B cell (primary cell): ENCODE measurements around the gene ADARB2. TPM values are rescaled to one million over a fixed set of nuclear protein-coding genes. Genes with fewer than 3 reads are reported as not detected.

ENCODE experiments used
- ATAC-seq: fragments of 200-7000 bp; cut with Tn5 transposase; one replicate; pipeline ENCODE4 v1.10.0; 2021; ENCODE audit warnings: low read depth, mild to moderate bottlenecking, moderate number of reproducible peaks, moderate library complexity
- CTCF ChIA-PET: fragments of 350-600 bp; sonication (Branson Sonifier 250); formaldehyde crosslinking; loops from one replicate; lab custom pipeline; 2021; ENCODE audit warnings: antibody characterized with exemption, inconsistent platforms; lab: Charles Lee
- POLR2A ChIA-PET: fragments of 350-600 bp; sonication (Branson Sonifier 250); formaldehyde crosslinking; loops from one replicate; lab custom pipeline; 2021; ENCODE audit warnings: antibody characterized with exemption; lab: Charles Lee
- DNase-seq: peaks from one replicate; pipeline ENCODE4 v3.0.0; 2013
- H2AFZ ChIP-seq: 2 replicates; pipeline ENCODE4 v1.6.1; 2012; ENCODE audit warnings: mild to moderate bottlenecking, low read depth, low read length; ENCODE audit not compliant: insufficient read depth, poor library complexity, severe bottlenecking
- H3K27ac ChIP-seq, 2 donors: 1 replicate in 1 of 2; 2 replicates in 1 of 2; pipeline ENCODE4 v1.5.1; 2012 to 2013; ENCODE audit warnings: low read length in 2 of 2, mild to moderate bottlenecking in 2 of 2, moderate library complexity in 1 of 2
- H3K27me3 ChIP-seq, 4 experiments: fragments of 200-600 bp in 1 of 4; sonication (generic) in 1 of 4; replicated peaks in 1 of 4; 1 replicate in 2 of 4; 2 replicates in 2 of 4; pipeline versions ENCODE4 v1.6.1 to v1.7.0; 2013 to 2016; ENCODE audit warnings: low read length in 3 of 4, mild to moderate bottlenecking in 2 of 4, mixed read lengths in 1 of 4, moderate library complexity in 1 of 4; ENCODE audit not compliant: insufficient read depth in 4 of 4, control insufficient read depth in 3 of 4; ENCODE audit errors: control extremely low read depth in 1 of 4
- H3K36me3 ChIP-seq, 2 experiments: replicated peaks in 1 of 2; 1 replicate in 1 of 2; 2 replicates in 1 of 2; pipeline versions ENCODE4 v1.6.1 to v1.7.1; 2013; ENCODE audit warnings: low read length in 1 of 2; ENCODE audit not compliant: insufficient read depth in 2 of 2, control insufficient read depth in 1 of 2; ENCODE audit errors: control extremely low read depth in 1 of 2, extremely low read depth in 1 of 2
- H3K4me1 ChIP-seq, 2 donors: fragments of 200-600 bp in 1 of 2; sonication (generic) in 1 of 2; 1 replicate in 1 of 2; 2 replicates in 1 of 2; pipeline versions ENCODE4 v1.5.1 to v1.6.1; 2013 to 2017; ENCODE audit warnings: low read length in 2 of 2; ENCODE audit not compliant: control insufficient read depth in 2 of 2, insufficient read depth in 2 of 2
- H3K4me2 ChIP-seq: replicated peaks from 2 replicates; pipeline ENCODE3; 2012; ENCODE audit warnings: mild to moderate bottlenecking, low read depth, low read length; ENCODE audit not compliant: poor library complexity, severe bottlenecking
- H3K4me3 ChIP-seq, 5 experiments: fragments of 200-600 bp in 1 of 5; sonication (generic) in 1 of 5; 1 replicate in 3 of 5; 2 replicates in 2 of 5; pipeline versions ENCODE4 v1.5.1 to v1.7.0; 2011 to 2016; ENCODE audit warnings: low read length in 4 of 5, mild to moderate bottlenecking in 4 of 5, low read depth in 2 of 5, control low read depth in 1 of 5, moderate library complexity in 1 of 5; ENCODE audit not compliant: insufficient read depth in 1 of 5; ENCODE audit errors: control extremely low read depth in 1 of 5, extremely low read depth in 1 of 5
- H3K79me2 ChIP-seq: fragments of 200-600 bp; sonication (generic); one replicate; pipeline ENCODE4 v1.6.0; 2016; ENCODE audit warnings: low read length; ENCODE audit not compliant: control insufficient read depth, insufficient read depth
- H3K9ac ChIP-seq: fragments of 200-600 bp; sonication (generic); 2 replicates; pipeline ENCODE4 v1.6.1; 2017; ENCODE audit warnings: mild to moderate bottlenecking, low read length, moderate library complexity
- H3K9me3 ChIP-seq, 3 donors: one replicate each; pipeline versions ENCODE4 v1.6.1 to v1.7.1; 2013; ENCODE audit warnings: low read length in 2 of 3; ENCODE audit not compliant: control insufficient read depth in 2 of 3, insufficient read depth in 1 of 3; ENCODE audit errors: control extremely low read depth in 1 of 3
- H4K20me1 ChIP-seq: 2 replicates; pipeline ENCODE4 v1.6.0; 2012; ENCODE audit warnings: mild to moderate bottlenecking, low read length; ENCODE audit not compliant: insufficient read depth, control insufficient read depth, poor library complexity, severe bottlenecking
- H3K27ac Mint-ChIP-seq: one replicate; pipeline ENCODE4 v1.8.0; 2021; ENCODE audit warnings: mixed read lengths
- H3K27me3 Mint-ChIP-seq: one replicate; pipeline ENCODE4 v1.8.0; 2021; ENCODE audit warnings: mixed read lengths
- H3K4me1 Mint-ChIP-seq: one replicate; pipeline ENCODE4 v1.8.0; 2021; ENCODE audit warnings: mixed read lengths
- H3K4me3 Mint-ChIP-seq: one replicate; pipeline ENCODE4 v1.8.0; 2021; ENCODE audit warnings: mixed read lengths
- H3K9me3 Mint-ChIP-seq: one replicate; pipeline ENCODE4 v1.8.0; 2022; ENCODE audit warnings: mixed read lengths; ENCODE audit not compliant: insufficient read depth
- CTCF ChIP-seq: fragments of 200-600 bp; IDR thresholded peaks from one replicate; pipeline ENCODE4 v1.8.0; 2022; ENCODE audit warnings: antibody characterized with exemption, mild to moderate bottlenecking
- EZH2 ChIP-seq: IDR thresholded peaks from 2 replicates; pipeline ENCODE4 v1.6.1; 2012; ENCODE audit warnings: borderline replicate concordance, low read depth, mild to moderate bottlenecking, moderate library complexity, low read length; ENCODE audit not compliant: insufficient read depth, poor library complexity, severe bottlenecking
- WGBS: methylation state at CpG from one replicate; pipeline ENCODE4 v1.1.5; 2013; ENCODE audit warnings: missing lambda C conversion rate; ENCODE audit not compliant: insufficient coverage; 5-methylcytosine and 5-hydroxymethylcytosine counted together
- intact Hi-C: fragments of 100-400 bp; cut with micrococcal nuclease; formaldehyde crosslinking; loops from one replicate; pipeline ENCODE4 v1.10.0; 2022
- polyA plus RNA-seq: library from polyadenylated mRNA; depleted of rRNA; stranded (reverse); fragments of >200 nt; gene quantifications from 2 replicates; pipeline ENCODE4 v1.2.3, GENCODE V29; 2012
- total RNA-seq, 2 donors: library from RNA; stranded (reverse); fragments of 120-200 nt in 1 of 2; gene quantifications; 1 replicate in 1 of 2; 2 replicates in 1 of 2; pipeline versions ENCODE4 v1.2.3 to v1.2.4, GENCODE V29; 2013 to 2022

ADARB2 gene
- total and polyA plus RNA-seq, 2 donors (not counting 1 experiment from before 2014, with no cell fraction given): 0.13 to 0.96 TPM

GRCh38 chr10:1594372-1595241 is 142.7 kb downstream of the ADARB2 start:
- ChIA-PET CTCF (no interaction called here), POLR2A (interaction anchor here (0.7 kb wide), 1 partner anchor 174 kb away, joined by 4 read pairs; no protein-coding TSS in a partner anchor)
- H3K4me3 ChIP-seq: no peak overlapping the region
- no peak for ATAC-seq
- H3K27me3 ChIP-seq: peaks cover 0 to 5% (median 0%) of the 10 kb centered on the region in 4 experiments
- intact Hi-C loops: no loop called here
- Mint-ChIP-seq H3K4me1 (no peaks in the 10 kb centered on the region), H3K27me3 (peaks cover 27% of the 10 kb centered on the region), H3K27ac (no peak overlapping the region), H3K9me3 (no peaks in the 10 kb centered on the region), H3K4me3 (no peak overlapping the region)
- no peaks in the 10 kb centered on the region for H4K20me1 ChIP-seq
- no peaks in the 10 kb centered on the region for H3K79me2 ChIP-seq
- no peaks in the 10 kb centered on the region for H3K36me3 ChIP-seq
- H3K27ac ChIP-seq: no peak overlapping the region
- no peak overlapping the region for H2AFZ ChIP-seq
- WGBS: 87% methylated on average over 20 of the region's 20 CpGs
- DNase-seq: no peak
- H3K9ac ChIP-seq: no peak overlapping the region
- no peak for TF ChIP-seq CTCF
- no peak for TF ChIP-seq EZH2
- no peak overlapping the region for H3K4me2 ChIP-seq
- H3K4me1 ChIP-seq: no peaks in the 10 kb centered on the region
- H3K9me3 ChIP-seq: peaks cover 0 to 4% (median 0%) of the 10 kb centered on the region in 3 donors

GRCh38 chr10:1591742-1592141 is 145.6 kb downstream of the ADARB2 start:
- Histone ChIP-seq H3K27ac (no peak overlapping the region), H3K4me2 (no peak overlapping the region), H4K20me1 (no peaks in the 10 kb centered on the region), H3K36me3 (no peaks in the 10 kb centered on the region), H3K4me1 (no peaks in the 10 kb centered on the region), H3K79me2 (no peaks in the 10 kb centered on the region), H3K4me3 (no peak overlapping the region), H3K9ac (no peak overlapping the region), H2AFZ (no peak overlapping the region), H3K27me3 (peaks cover 0 to 5% (median 0%) of the 10 kb centered on the region in 4 experiments), H3K9me3 (peaks cover 0 to 15% (median 2%) of the 10 kb centered on the region in 3 donors)
- TF ChIP-seq CTCF (no peak), EZH2 (no peak)
- no peaks in the 10 kb centered on the region for H3K4me1 Mint-ChIP-seq
- peaks cover 21% of the 10 kb centered on the region for H3K27me3 Mint-ChIP-seq
- no peak overlapping the region for H3K27ac Mint-ChIP-seq
- no peak for DNase-seq
- ATAC-seq: no peak
- ChIA-PET CTCF (no interaction called here), POLR2A (no interaction called here)
- WGBS: 94% methylated on average over 7 of the region's 8 CpGs
- intact Hi-C loops: no loop called here
- H3K9me3 Mint-ChIP-seq: peaks cover 8% of the 10 kb centered on the region
- H3K4me3 Mint-ChIP-seq: no peak overlapping the region
